Measurements from ENCODE around the gene RFPL1. TPM values are rescaled to one million over a fixed set of nuclear protein-coding genes. Genes with fewer than 3 reads are reported as not detected.
A peak's percentile ranks its signal among the peaks of the same experiment; 100 is the strongest.
"Not testable (repeated sequence)": the region's sequence is repeated elsewhere in the genome, so short reads cannot be mapped to it uniquely, and the experiment has no call there.

Gene RFPL1
- total RNA-seq, 1 donor from 2014 or later = not detected

DNA sequence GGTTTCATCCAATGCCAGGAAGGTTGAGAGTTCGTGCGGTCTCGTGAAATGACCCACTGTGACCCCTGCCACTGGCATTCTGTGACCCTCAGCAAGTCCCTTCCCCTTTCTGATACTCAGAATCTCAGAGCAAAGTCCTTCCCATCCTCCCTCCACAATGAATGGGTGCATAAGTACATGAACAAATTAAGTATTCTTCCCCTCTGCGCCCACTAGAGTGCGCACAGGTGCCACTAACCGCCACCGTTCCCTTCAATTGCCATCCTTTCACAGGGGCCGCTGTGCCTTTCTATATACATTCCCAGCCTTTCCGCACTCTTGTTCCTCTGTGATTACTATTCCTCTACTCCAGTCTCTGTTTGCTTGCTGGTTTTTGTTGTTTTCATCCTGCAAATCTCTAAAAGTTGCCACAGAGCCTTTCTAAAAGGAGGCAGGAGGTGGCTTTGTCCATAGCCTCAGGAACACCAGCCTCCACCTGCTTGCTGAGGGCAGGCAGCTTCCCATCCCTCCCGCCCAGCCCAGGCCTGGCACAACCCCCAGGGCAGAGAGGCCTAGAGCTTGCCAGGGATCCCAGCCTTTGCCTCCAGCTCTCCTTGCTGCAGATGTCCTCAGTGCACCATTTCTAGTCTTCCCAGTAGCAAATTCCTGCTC is 43.3 kb upstream of the RFPL1 start:
- peak; percentile 75 for DNase-seq (ENCODE audit: low spot score)
- peak; percentile 27 for TF ChIP-seq CTCF (IDR thresholded peaks at IDR 0.05; ENCODE audit: unreplicated experiment)
- Mint-ChIP-seq H3K4me1 (ENCODE audit: unreplicated experiment) (peaks cover 35% of the 10 kb centered on the region), H3K36me3 (ENCODE audit: low read depth, unreplicated experiment) (no peaks in the 10 kb centered on the region), H3K27me3 (ENCODE audit: unreplicated experiment) (no peaks in the 10 kb centered on the region), H3K4me3 (ENCODE audit: unreplicated experiment) (no peak overlapping the region), H3K27ac (ENCODE audit: unreplicated experiment) (no peak overlapping the region), H3K9me3 (ENCODE audit: unreplicated experiment) (no peaks in the 10 kb centered on the region)

DNA sequence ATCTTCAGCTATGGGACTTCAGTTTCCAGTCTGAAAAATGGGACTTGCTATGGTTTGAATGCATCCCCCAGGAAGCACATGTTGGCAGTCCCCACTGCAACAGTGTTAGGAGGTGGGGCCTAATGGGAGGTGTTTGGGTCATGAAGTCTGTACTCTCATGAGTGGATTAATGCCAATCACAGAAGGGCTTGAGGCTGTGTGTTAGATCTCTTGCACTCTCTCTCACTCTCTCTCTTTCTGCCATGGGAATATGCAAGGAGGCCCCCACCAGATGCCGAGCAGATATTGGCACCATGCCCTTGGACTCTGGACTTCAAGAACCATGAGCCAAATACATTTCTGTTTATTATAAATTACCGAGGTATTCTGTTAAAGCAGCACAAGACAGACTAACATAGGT is 42.3 kb upstream of the RFPL1 start:
- peaks cover 43% of the 10 kb centered on the region for H3K4me1 Mint-ChIP-seq (ENCODE audit: unreplicated experiment)
- no peak for TF ChIP-seq CTCF (IDR thresholded peaks at IDR 0.05; ENCODE audit: unreplicated experiment)
- H3K27me3 Mint-ChIP-seq (ENCODE audit: unreplicated experiment) = no peaks in the 10 kb centered on the region
- DNase-seq (ENCODE audit: low spot score) = no peak
- no peaks in the 10 kb centered on the region for H3K9me3 Mint-ChIP-seq (ENCODE audit: unreplicated experiment)
- no peak overlapping the region for H3K4me3 Mint-ChIP-seq (ENCODE audit: unreplicated experiment)
- no peaks in the 10 kb centered on the region for H3K36me3 Mint-ChIP-seq (ENCODE audit: low read depth, unreplicated experiment)
- H3K27ac Mint-ChIP-seq (ENCODE audit: unreplicated experiment) = no peak overlapping the region

DNA sequence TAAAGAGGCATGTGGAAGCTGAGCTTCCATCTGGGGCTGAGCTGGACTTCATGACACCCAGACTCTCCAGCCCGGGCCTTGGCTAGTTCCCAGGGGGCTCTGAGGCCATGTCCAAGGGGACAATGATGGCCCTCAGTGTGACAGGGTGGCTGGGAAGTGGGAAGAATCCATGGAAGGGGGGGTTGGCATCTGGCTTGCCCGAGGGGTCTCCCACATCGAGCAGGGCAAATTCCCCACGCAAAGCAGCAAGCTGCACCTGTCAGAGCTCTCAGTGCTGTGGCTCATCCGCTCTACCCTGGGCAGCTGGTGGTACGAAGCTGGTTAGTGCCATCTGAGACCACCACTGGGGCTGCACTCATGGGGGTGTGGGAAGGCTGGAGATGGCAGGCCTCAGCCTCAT is 40.6 kb upstream of the RFPL1 start:
- Mint-ChIP-seq H3K9me3 (ENCODE audit: unreplicated experiment) (no peaks in the 10 kb centered on the region), H3K4me1 (ENCODE audit: unreplicated experiment) (peaks cover 40% of the 10 kb centered on the region), H3K36me3 (ENCODE audit: low read depth, unreplicated experiment) (no peaks in the 10 kb centered on the region), H3K27ac (ENCODE audit: unreplicated experiment) (no peak overlapping the region), H3K4me3 (ENCODE audit: unreplicated experiment) (no peak overlapping the region), H3K27me3 (ENCODE audit: unreplicated experiment) (no peaks in the 10 kb centered on the region)
- no peak for TF ChIP-seq CTCF (IDR thresholded peaks at IDR 0.05; ENCODE audit: unreplicated experiment)
- no peak for DNase-seq (ENCODE audit: low spot score)

DNA sequence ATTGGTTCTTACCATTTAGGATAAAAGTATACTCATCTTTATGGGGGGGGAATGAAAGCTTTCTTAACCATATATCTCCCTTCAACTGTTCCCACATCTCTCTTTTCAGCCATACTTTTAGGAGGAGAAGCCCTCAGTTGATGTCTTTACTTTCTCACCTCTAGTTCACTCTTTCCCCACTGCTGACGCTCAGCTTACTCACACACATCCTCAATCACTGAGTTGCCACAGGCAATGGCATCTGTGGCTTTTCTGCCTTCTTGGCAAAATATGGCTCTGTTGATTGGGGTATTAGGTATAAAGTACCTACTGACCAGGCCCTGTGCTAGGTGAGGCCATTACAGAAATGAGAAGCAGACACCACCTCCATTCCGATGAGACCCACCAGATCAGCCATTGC is 37.8 kb upstream of the RFPL1 start:
- Mint-ChIP-seq H3K4me1 (ENCODE audit: unreplicated experiment) (peaks cover 24% of the 10 kb centered on the region), H3K36me3 (ENCODE audit: low read depth, unreplicated experiment) (no peaks in the 10 kb centered on the region), H3K9me3 (ENCODE audit: unreplicated experiment) (no peaks in the 10 kb centered on the region), H3K4me3 (ENCODE audit: unreplicated experiment) (no peak overlapping the region), H3K27ac (ENCODE audit: unreplicated experiment) (no peak overlapping the region), H3K27me3 (ENCODE audit: unreplicated experiment) (no peaks in the 10 kb centered on the region)
- no peak for DNase-seq (ENCODE audit: low spot score)
- TF ChIP-seq CTCF (IDR thresholded peaks at IDR 0.05; ENCODE audit: unreplicated experiment) = no peak

- H3K4me3 Mint-ChIP-seq (ENCODE audit: unreplicated experiment); H3K36me3 Mint-ChIP-seq (ENCODE audit: low read depth, unreplicated experiment); H3K9me3 Mint-ChIP-seq (ENCODE audit: unreplicated experiment); H3K27me3 Mint-ChIP-seq (ENCODE audit: unreplicated experiment); DNase-seq (ENCODE audit: low spot score): not testable (repeated sequence)
- H3K27ac Mint-ChIP-seq (ENCODE audit: unreplicated experiment) = peak overlapping the region; percentile 14
- peaks cover 22% of the 10 kb centered on the region for H3K4me1 Mint-ChIP-seq (ENCODE audit: unreplicated experiment)
These were observed 36.8 kb upstream of the RFPL1 start for GRCh38 chr22:29401538-29401937.
